Activated naive CD8-positive, alpha-beta T cell treated with anti-CD3 and anti-CD28 coated beads, Interleukin-2, amount 10 ng/mL, durations not matched to agents 7 days and 5 days (primary cell): ENCODE results near the gene TLCD3B. TPM values are rescaled to one million over a fixed set of nuclear protein-coding genes. Genes with fewer than 3 reads are reported as not detected.

Experiments used
- ATAC-seq: fragments of 150-1000 bp; cut with Tn5 transposase; one replicate; pipeline ENCODE4 v1.10.0; 2021; ENCODE audit warnings: low read depth, moderate library complexity
- POLR2A ChIA-PET: fragments of 350-600 bp; sonication (Branson Sonifier 250); formaldehyde crosslinking; loops from one replicate; lab custom pipeline; 2021; ENCODE audit warnings: antibody characterized with exemption; lab: Charles Lee
- DNase-seq: peaks from one replicate; pipeline ENCODE4 v3.0.0; 2021
- H3K27ac Mint-ChIP-seq: one replicate; pipeline ENCODE4 v1.8.0; 2022; ENCODE audit warnings: mild to moderate bottlenecking, mixed read lengths
- H3K27me3 Mint-ChIP-seq: one replicate; pipeline ENCODE4 v1.8.0; 2022; ENCODE audit warnings: mild to moderate bottlenecking, moderate library complexity, mixed read lengths
- H3K36me3 Mint-ChIP-seq: one replicate; pipeline ENCODE4 v1.8.0; 2021; ENCODE audit warnings: mild to moderate bottlenecking, mixed read lengths
- H3K4me1 Mint-ChIP-seq: one replicate; pipeline ENCODE4 v1.8.0; 2021; ENCODE audit warnings: mixed read lengths
- H3K4me3 Mint-ChIP-seq: one replicate; pipeline ENCODE4 v1.8.0; 2022; ENCODE audit warnings: mild to moderate bottlenecking, moderate library complexity, mixed read lengths
- H3K9me3 Mint-ChIP-seq: one replicate; pipeline ENCODE4 v1.8.0; 2021; ENCODE audit warnings: mixed read lengths
- total RNA-seq, 2 experiments: library from RNA; stranded (reverse); gene quantifications; one replicate each; pipeline ENCODE4 v1.2.3, GENCODE V29; 2021

The TLCD3B gene
- total RNA-seq, 2 experiments from 2014 or later, result 3.9 to 5.5 TPM

GRCh38 chr16:29994600-29995323 is 36.3 kb downstream of the TLCD3B start:
- ATAC-seq (peak; percentile 54), DNase-seq (peak; percentile 85)
- Mint-ChIP-seq H3K27me3 (no peaks in the 10 kb centered on the region), H3K4me3 (peak overlapping the region; percentile 98), H3K36me3 (peaks cover 15% of the 10 kb centered on the region), H3K27ac (peak overlapping the region; percentile 97), H3K4me1 (peaks cover 24% of the 10 kb centered on the region), H3K9me3 (no peaks in the 10 kb centered on the region)
- POLR2A ChIA-PET, result interaction anchor here (0.6 to 6.8 kb wide), 10 partner anchors 9 to 263 kb away, joined by 3 to 73 read pairs (median 5); partner anchors contain the start of genes ALDOA, KCTD13, KIF22 and PAGR1

GRCh38 chr16:29993903-29994599 is 37.0 kb downstream of the TLCD3B start:
- no peak for DNase-seq
- Mint-ChIP-seq H3K27ac (peak overlapping the region; percentile 97), H3K4me3 (peak overlapping the region; percentile 98), H3K9me3 (no peaks in the 10 kb centered on the region), H3K27me3 (no peaks in the 10 kb centered on the region), H3K4me1 (peaks cover 21% of the 10 kb centered on the region), H3K36me3 (peaks cover 19% of the 10 kb centered on the region)
- POLR2A ChIA-PET, result interaction anchor here (1.0 to 6.8 kb wide), 8 partner anchors 9 to 262 kb away, joined by 3 to 73 read pairs (median 4); partner anchors contain the start of genes ALDOA, PAGR1, TAOK2 and TMEM219
- ATAC-seq, result no peak

- ATAC-seq, result no peak
- Mint-ChIP-seq H3K27ac (no peak overlapping the region), H3K4me1 (peaks cover 21% of the 10 kb centered on the region), H3K27me3 (no peaks in the 10 kb centered on the region), H3K9me3 (no peaks in the 10 kb centered on the region), H3K36me3 (peaks cover 19% of the 10 kb centered on the region), H3K4me3 (no peak overlapping the region)
- POLR2A ChIA-PET, result interaction anchor here (1.0 to 6.8 kb wide), 4 partner anchors 11 to 145 kb away, joined by 3 to 73 read pairs (median 16); partner anchors contain the start of genes TAOK2 and TMEM219
- no peak for DNase-seq
These were observed 37.7 kb downstream of the TLCD3B start for GRCh38 chr16:29993191-29993902.

GRCh38 chr16:29992344-29992967 is 38.6 kb downstream of the TLCD3B start:
- Mint-ChIP-seq H3K4me3 (peak overlapping the region; percentile 37), H3K36me3 (peaks cover 14% of the 10 kb centered on the region), H3K9me3 (no peaks in the 10 kb centered on the region), H3K27ac (peak overlapping the region; percentile 54), H3K4me1 (peaks cover 17% of the 10 kb centered on the region), H3K27me3 (no peaks in the 10 kb centered on the region)
- DNase-seq, result no peak
- POLR2A ChIA-PET, result interaction anchor here (1.8 to 6.8 kb wide), 2 partner anchors 18 to 66 kb away, joined by 5 to 73 read pairs; partner anchors contain the start of genes KCTD13 and TAOK2
- ATAC-seq, result no peak

- H3K4me1 Mint-ChIP-seq, result peaks cover 12% of the 10 kb centered on the region
- ATAC-seq, result no peak
- POLR2A ChIA-PET, result interaction anchor here (0.6 to 6.8 kb wide), 4 partner anchors 17 to 249 kb away, joined by 3 to 73 read pairs (median 4); partner anchors contain the start of genes KCTD13, TAOK2 and TMEM219
- no peak for DNase-seq
- H3K36me3 Mint-ChIP-seq, result peaks cover 15% of the 10 kb centered on the region
- H3K27ac Mint-ChIP-seq, result no peak overlapping the region
- H3K4me3 Mint-ChIP-seq, result no peak overlapping the region
- H3K9me3 Mint-ChIP-seq, result no peaks in the 10 kb centered on the region
- H3K27me3 Mint-ChIP-seq, result no peaks in the 10 kb centered on the region
These were observed 39.5 kb downstream of the TLCD3B start for GRCh38 chr16:29991571-29991904.

- POLR2A ChIA-PET, result interaction anchor here (0.6 to 6.8 kb wide), 3 partner anchors 17 to 65 kb away, joined by 3 to 73 read pairs (median 5); partner anchors contain the start of genes KCTD13, TAOK2 and TMEM219
- Mint-ChIP-seq H3K4me3 (no peak overlapping the region), H3K27ac (no peak overlapping the region), H3K9me3 (no peaks in the 10 kb centered on the region), H3K36me3 (peaks cover 14% of the 10 kb centered on the region), H3K4me1 (peaks cover 12% of the 10 kb centered on the region), H3K27me3 (no peaks in the 10 kb centered on the region)
- no peak for ATAC-seq
- no peak for DNase-seq
These were observed 40.0 kb downstream of the TLCD3B start for GRCh38 chr16:29990883-29991570.

GRCh38 chr16:29990034-29990433 is 41.0 kb downstream of the TLCD3B start:
- POLR2A ChIA-PET, result interaction anchor here (1.2 kb wide), 1 partner anchor 11 kb away, joined by 5 read pairs; no protein-coding TSS in a partner anchor
- DNase-seq, result no peak
- Mint-ChIP-seq H3K36me3 (peaks cover 17% of the 10 kb centered on the region), H3K4me3 (no peak overlapping the region), H3K4me1 (peaks cover 12% of the 10 kb centered on the region), H3K27me3 (no peaks in the 10 kb centered on the region), H3K27ac (no peak overlapping the region), H3K9me3 (no peaks in the 10 kb centered on the region)
- no peak for ATAC-seq

GRCh38 chr16:29989111-29989858 is 41.8 kb downstream of the TLCD3B start:
- Mint-ChIP-seq H3K27ac (peak overlapping the region; percentile 21), H3K4me3 (no peak overlapping the region), H3K36me3 (peaks cover 14% of the 10 kb centered on the region), H3K27me3 (no peaks in the 10 kb centered on the region), H3K9me3 (no peaks in the 10 kb centered on the region), H3K4me1 (peaks cover 7% of the 10 kb centered on the region)
- no peak for ATAC-seq
- POLR2A ChIA-PET, result interaction anchor here (1.2 kb wide), 1 partner anchor 10 kb away, joined by 5 read pairs; no protein-coding TSS in a partner anchor
- no peak for DNase-seq

GRCh38 chr16:29988346-29989075 is 42.6 kb downstream of the TLCD3B start:
- Mint-ChIP-seq H3K36me3 (peaks cover 11% of the 10 kb centered on the region), H3K27me3 (no peaks in the 10 kb centered on the region), H3K4me3 (no peak overlapping the region), H3K9me3 (no peaks in the 10 kb centered on the region), H3K4me1 (peaks cover 2% of the 10 kb centered on the region), H3K27ac (no peak overlapping the region)
- ATAC-seq (no peak), DNase-seq (no peak)
- POLR2A ChIA-PET, result interaction anchor here (1.2 kb wide), 1 partner anchor 9 kb away, joined by 5 read pairs; no protein-coding TSS in a partner anchor

- Mint-ChIP-seq H3K27me3 (no peaks in the 10 kb centered on the region), H3K4me3 (no peak overlapping the region), H3K36me3 (peaks cover 12% of the 10 kb centered on the region), H3K9me3 (no peaks in the 10 kb centered on the region), H3K27ac (no peak overlapping the region), H3K4me1 (no peaks in the 10 kb centered on the region)
- DNase-seq (no peak), ATAC-seq (no peak)
- POLR2A ChIA-PET, result interaction anchor here (0.6 kb wide), 1 partner anchor 149 kb away, joined by 3 read pairs; no protein-coding TSS in a partner anchor
These were observed 43.5 kb downstream of the TLCD3B start for GRCh38 chr16:29987371-29988085.
